Rectal smooth muscle tissue (tissue), 1 donor: Measurements from ENCODE around the gene FMNL3.
"Not testable (repeated sequence)": the region's sequence is repeated elsewhere in the genome, so short reads cannot be mapped to it uniquely, and the experiment has no call there.

Experiments
- H3K27ac ChIP-seq: one replicate; pipeline ENCODE4 v1.7.0; 2013; ENCODE audit warnings: low read depth, low read length, inconsistent platforms
- H3K27me3 ChIP-seq: one replicate; pipeline ENCODE4 v1.7.0; 2013; ENCODE audit warnings: low read length; ENCODE audit not compliant: control insufficient read depth, insufficient read depth
- H3K36me3 ChIP-seq: one replicate; pipeline ENCODE4 v1.7.0; 2013; ENCODE audit warnings: low read length; ENCODE audit not compliant: control insufficient read depth, insufficient read depth
- H3K4me1 ChIP-seq: one replicate; pipeline ENCODE4 v1.7.0; 2013; ENCODE audit warnings: low read length; ENCODE audit not compliant: control insufficient read depth, insufficient read depth
- H3K4me3 ChIP-seq: one replicate; pipeline ENCODE4 v1.7.0; 2013; ENCODE audit warnings: low read length
- H3K9ac ChIP-seq: one replicate; pipeline ENCODE4 v1.7.0; 2013; ENCODE audit warnings: low read length

FMNL3 gene, protein sequence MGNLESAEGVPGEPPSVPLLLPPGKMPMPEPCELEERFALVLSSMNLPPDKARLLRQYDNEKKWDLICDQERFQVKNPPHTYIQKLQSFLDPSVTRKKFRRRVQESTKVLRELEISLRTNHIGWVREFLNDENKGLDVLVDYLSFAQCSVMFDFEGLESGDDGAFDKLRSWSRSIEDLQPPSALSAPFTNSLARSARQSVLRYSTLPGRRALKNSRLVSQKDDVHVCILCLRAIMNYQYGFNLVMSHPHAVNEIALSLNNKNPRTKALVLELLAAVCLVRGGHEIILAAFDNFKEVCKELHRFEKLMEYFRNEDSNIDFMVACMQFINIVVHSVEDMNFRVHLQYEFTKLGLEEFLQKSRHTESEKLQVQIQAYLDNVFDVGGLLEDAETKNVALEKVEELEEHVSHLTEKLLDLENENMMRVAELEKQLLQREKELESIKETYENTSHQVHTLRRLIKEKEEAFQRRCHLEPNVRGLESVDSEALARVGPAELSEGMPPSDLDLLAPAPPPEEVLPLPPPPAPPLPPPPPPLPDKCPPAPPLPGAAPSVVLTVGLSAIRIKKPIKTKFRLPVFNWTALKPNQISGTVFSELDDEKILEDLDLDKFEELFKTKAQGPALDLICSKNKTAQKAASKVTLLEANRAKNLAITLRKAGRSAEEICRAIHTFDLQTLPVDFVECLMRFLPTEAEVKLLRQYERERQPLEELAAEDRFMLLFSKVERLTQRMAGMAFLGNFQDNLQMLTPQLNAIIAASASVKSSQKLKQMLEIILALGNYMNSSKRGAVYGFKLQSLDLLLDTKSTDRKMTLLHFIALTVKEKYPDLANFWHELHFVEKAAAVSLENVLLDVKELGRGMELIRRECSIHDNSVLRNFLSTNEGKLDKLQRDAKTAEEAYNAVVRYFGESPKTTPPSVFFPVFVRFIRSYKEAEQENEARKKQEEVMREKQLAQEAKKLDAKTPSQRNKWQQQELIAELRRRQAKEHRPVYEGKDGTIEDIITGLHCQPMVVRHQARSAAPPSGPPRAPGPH

DNA sequence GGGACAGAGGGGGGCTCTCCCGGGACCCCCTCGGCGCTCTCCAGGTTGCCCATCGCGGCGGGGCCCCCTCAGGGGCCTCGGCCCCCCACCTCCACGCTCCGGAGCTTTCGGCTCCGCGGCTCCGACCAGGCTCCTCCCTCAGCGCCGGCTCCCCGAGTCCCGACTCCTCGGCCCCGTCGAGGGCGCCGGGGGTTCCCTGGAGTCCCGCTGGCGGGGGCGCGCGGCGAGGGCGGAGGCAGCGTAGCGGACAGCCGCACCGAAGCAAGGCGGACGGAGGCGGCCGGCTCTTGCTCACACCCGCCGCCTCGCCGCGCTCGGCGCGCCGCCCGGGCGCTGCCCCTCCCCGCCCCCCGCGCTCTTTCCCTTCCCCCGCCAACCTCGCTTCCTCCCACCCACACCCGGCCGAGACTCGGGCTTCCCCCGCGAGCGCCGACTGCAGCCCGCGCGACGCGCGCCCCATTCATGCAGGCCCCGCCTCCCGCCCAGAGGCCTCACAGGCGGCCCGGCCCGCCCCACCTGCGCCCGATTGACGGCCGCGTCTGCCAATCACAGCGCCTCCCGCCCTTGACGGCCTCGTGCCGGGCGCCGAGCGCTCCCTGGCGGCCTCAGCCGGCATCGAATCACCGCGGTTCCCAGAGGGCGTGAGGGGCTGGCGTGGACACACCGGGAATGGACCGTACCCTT is at the start of gene FMNL3:
Gene FMNL3, minus strand, starts transcription at position 278 of the 684 bp plus-strand sequence. Its CDS starts 225 bp downstream, at position 53.
- no peaks in the 10 kb centered on the region for H3K27me3 ChIP-seq
- H3K36me3 ChIP-seq: no peaks in the 10 kb centered on the region
- peak within 1 kb of the TSS; percentile 82 for H3K4me3 ChIP-seq
- H3K9ac ChIP-seq: peak within 1 kb of the TSS; percentile 39
- H3K4me1 ChIP-seq: peaks cover 6% of the 10 kb centered on the region
- peak within 1 kb of the TSS; percentile 82 for H3K27ac ChIP-seq

DNA sequence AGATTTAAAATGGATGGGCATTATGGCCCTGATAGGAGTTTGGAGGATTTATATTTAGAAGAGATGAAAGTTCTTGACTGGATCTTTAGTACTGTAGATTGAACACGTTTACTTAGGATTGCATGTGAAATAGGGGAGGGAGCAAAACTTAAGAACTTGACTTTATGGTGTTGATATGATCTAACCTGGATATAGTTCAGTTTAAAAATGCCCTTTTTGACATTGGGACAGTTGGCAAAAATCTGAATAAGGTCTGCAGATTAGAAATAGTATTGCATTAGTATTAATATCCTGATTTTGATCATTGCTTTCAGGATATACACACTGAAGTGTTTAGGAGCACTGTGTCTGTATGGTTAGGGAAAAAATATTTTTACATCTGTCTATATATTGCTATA is 43.8 kb upstream of the FMNL3 start:
- peaks cover 9% of the 10 kb centered on the region for H3K4me1 ChIP-seq
- H3K36me3 ChIP-seq: peaks cover 19% of the 10 kb centered on the region
- no peak overlapping the region for H3K27ac ChIP-seq

DNA sequence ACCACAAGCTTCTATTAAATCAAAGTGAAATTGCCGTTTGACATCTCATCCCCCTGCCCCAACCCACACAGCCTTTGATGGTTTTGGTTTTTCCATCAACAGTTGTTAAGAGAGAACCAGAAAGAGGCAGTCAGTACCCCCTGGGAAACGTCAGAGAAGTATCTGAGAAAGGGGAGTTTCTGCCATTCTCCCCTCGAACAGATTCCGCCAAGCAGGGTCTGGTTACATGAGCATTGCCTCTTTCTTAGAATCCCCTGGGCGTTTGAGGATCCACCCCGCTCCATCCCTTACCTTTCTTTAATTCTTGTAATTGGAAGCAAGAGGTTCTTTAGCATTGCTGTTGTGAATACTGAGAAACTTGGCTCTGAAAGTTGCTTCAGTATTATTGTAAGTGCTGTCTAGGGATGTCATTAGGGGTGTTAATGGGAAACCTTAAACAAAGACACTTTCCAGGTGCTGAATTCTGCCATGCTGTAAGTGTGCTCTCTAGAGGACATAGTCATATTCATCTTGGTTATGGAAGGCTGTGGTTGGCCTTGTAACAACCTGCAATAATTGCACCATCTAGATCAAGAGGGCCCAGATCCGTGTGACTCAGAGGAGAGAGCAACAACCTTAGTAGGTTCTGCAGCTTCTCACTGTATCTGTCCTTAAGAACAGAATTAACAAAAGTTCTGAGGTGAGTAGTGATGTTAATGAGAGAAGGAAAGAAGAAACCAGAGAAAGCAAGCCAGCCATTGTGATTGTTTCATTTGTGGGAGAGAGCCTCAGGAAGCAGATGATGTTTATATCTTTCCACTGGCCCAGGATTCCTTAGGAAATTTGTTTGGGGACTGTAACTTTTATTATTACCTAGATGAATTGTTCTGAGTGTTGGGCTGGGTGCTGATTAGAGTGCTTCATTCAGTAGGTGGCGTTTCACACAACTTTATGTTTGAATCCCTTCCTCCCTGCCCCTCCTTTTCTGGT is 43.1 kb upstream of the FMNL3 start:
- no peak overlapping the region for H3K27ac ChIP-seq
- H3K9ac ChIP-seq: no peak overlapping the region
- H3K27me3 ChIP-seq: no peaks in the 10 kb centered on the region
- no peak overlapping the region for H3K4me3 ChIP-seq
- peaks cover 16% of the 10 kb centered on the region for H3K36me3 ChIP-seq
- H3K4me1 ChIP-seq: peaks cover 9% of the 10 kb centered on the region

More for the DNA sequence above, 43.8 kb upstream of the FMNL3 start:
- Histone ChIP-seq H3K4me3 (no peak overlapping the region), H3K27me3 (no peaks in the 10 kb centered on the region), H3K9ac (no peak overlapping the region)

DNA sequence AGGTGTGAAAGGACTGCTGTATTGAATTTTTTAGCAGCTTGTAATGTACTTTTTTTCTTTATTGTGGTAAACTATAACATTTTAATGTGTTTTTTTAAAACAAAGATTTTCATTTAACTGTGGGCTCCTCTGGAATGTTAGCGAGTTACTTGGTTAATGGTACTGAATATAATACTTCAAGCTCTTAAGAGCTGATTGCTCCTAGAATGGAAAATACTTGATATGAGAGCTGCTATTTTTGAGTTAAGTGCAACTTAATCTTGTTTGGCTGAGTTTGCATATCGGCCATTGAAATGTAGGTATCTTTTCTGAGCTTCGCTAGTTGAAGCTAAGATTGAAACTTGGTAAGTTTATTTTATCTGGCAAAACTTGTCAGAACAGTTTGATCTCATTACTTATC is 41.6 kb upstream of the FMNL3 start:
- Histone ChIP-seq H3K4me1 (peaks cover 9% of the 10 kb centered on the region), H3K36me3 (peaks cover 9% of the 10 kb centered on the region), H3K4me3 (no peak overlapping the region), H3K9ac (no peak overlapping the region), H3K27ac (no peak overlapping the region), H3K27me3 (no peaks in the 10 kb centered on the region)

DNA sequence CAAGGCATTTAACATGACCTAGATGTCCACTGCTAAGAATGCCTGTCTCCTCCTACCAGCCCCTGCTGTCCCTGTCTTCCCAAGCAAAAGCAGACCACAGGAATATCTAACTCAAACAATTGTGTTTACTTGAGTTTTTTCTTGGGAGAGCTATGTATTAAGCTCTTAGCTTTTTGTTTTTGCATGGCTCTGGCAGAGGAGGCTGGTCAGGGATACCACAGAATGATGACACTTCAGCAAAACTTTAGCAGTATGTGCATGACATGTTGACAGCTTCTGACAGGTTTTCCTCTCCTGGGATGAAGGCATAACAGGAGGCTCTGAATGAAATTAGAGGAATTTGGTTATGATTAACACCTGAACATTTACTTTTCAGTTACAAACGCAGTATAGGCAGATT is 41.1 kb upstream of the FMNL3 start:
- Histone ChIP-seq H3K27me3 (no peaks in the 10 kb centered on the region), H3K4me3 (no peak overlapping the region), H3K27ac (no peak overlapping the region), H3K4me1 (peaks cover 12% of the 10 kb centered on the region), H3K9ac (no peak overlapping the region), H3K36me3 (peaks cover 5% of the 10 kb centered on the region)

DNA sequence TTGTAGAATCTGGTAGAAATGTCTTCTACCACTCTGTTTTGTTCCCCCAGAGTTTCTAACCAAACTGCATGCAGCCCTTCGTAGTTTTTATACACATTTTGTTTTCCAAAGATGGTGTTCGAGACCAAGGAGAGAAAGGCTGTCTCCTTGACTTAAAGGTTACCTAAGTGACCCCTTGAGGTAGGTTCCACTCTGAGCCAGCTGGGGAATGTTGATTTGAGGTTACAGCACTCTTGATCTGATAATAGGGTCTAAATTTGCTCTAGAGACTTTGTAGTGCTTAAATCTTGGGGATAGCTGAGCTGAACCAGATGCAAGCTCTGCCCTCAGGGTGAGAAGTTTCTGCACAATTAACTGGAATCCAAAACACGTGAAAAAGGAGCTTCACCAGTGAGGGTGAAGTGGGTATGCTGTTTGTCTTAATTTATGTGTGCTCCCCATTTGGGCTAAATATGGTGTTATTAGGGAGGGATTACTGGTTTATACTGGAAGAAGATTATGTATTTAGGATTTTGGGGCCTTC is 37.2 kb upstream of the FMNL3 start:
- Histone ChIP-seq H3K27ac (no peak overlapping the region), H3K36me3 (no peaks in the 10 kb centered on the region), H3K4me3 (no peak overlapping the region), H3K27me3 (no peaks in the 10 kb centered on the region), H3K4me1 (peaks cover 6% of the 10 kb centered on the region), H3K9ac (no peak overlapping the region)

DNA sequence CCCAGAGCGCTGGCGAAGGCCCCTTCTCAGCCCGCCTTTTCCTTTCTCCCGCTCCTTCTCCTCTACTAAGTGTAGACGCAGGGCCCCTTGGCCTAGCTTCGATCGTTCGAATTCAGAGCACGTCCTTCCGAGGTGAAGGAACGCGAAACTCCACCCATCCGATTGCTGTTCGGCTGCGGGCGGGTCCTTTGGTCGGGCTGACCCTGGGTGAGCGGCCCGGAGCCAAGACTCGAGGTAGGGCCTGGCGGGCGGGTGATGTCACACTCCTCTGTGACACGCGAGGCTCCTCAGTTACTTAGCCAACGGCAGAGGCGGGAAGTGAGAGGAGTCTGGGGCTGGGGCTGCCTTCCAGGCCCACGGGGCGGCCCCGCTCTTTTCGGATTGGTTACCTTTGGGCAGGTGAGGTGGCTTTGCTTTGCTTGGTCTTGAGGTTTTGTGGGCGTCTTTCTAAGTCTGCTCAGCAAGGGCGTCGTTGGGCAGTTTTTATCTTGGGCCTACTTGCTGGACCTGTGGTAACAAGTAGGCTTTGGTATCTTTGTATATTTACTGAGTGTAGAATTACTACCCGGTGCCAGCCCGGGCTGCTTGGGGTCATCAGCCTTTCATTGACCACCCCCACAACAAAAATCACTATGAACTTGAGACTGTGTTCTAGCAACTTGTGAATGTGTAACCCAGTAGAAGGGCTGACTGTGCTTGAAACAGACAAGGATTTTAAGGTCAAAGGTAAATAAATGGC is 34.8 kb upstream of the FMNL3 start:
- no peaks in the 10 kb centered on the region for H3K36me3 ChIP-seq
- peak overlapping the region; percentile 97 for H3K27ac ChIP-seq

DNA sequence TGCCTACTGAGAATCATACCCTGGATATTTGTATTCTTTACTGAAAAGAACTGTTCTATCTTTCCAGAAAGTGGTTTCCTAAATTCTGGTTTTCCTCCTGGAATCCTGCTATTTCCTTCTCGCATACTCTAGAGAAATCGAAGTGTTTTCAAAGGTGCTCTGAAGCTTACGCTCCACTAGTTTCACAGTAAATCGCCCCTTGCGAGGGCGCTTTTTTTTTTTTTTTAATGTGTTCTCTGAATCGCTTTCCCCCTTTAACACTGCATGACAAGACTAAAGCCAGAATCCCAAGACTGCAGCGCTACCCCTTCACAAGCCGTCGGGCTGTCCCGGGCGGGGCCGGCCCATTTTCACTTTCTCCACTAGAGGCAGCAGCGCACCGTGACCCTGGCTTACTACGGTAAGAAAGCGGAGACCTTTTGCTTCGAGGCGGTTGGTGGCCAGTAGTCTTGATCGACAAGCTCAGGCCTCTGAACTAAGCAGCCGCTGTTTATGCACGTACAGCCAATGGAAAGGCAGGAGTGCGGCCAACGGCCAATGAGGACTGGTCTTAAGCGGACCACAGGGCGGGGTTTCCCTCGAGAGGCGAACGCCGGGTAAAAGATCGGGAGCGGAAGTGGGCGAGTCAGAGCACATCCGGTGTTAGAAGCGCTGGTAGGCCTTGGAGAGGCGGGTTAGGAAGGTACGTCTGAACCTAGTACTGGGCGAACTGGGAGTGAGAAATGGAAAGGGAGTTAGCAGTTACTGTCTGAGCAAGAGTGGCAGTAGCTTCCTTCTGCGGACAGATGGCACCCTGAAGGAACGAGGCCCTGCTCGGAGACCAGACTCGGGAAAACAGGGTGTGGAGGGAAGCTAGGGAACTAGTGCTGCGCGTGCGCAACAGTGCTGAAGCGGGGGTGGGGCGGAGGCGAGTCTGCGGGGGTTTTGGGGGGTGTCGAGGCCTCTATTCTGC is 34.0 kb upstream of the FMNL3 start, which contains the start of gene TMBIM6:
Gene TMBIM6, plus strand, starts transcription at position 628 of the 952 bp plus-strand sequence. CDS start 10,937 bp downstream, outside the sequence.
- H3K4me1 ChIP-seq: peaks cover 6% of the 10 kb centered on the region
- H3K9ac ChIP-seq: peak within 1 kb of the TSS; percentile 98
- peak within 1 kb of the TSS; percentile 97 for H3K27ac ChIP-seq
- peak within 1 kb of the TSS; percentile 92 for H3K4me3 ChIP-seq
- H3K27me3 ChIP-seq: no peaks in the 10 kb centered on the region
- H3K36me3 ChIP-seq: no peaks in the 10 kb centered on the region

More for the DNA sequence above, 34.8 kb upstream of the FMNL3 start:
- Histone ChIP-seq H3K4me3 (peak overlapping the region; percentile 92), H3K27me3 (no peaks in the 10 kb centered on the region), H3K4me1 (peaks cover 6% of the 10 kb centered on the region), H3K9ac (peak overlapping the region; percentile 98)

DNA sequence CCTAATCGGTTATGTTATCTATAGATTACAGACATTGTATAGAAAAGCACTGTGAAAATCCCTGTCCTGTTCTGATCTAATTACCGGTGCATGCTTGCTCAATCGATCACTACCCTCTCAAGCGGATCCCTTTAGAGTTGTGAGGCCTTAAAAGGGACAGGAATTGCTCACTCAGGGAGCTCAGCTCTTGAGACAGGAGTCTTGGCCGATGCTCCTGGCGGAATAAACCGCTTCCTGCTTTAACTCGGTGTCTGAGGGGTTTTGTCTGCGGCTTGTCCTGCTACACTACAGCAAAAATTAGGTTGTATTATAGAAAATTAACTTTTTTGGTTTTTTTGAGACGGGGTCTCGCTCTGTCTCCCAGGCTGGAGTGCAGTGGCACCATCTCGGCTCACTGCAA is 33.1 kb upstream of the FMNL3 start:
- not testable (repeated sequence) for H3K36me3 ChIP-seq, H3K27ac ChIP-seq, H3K4me1 ChIP-seq, H3K4me3 ChIP-seq, H3K9ac ChIP-seq, H3K27me3 ChIP-seq

DNA sequence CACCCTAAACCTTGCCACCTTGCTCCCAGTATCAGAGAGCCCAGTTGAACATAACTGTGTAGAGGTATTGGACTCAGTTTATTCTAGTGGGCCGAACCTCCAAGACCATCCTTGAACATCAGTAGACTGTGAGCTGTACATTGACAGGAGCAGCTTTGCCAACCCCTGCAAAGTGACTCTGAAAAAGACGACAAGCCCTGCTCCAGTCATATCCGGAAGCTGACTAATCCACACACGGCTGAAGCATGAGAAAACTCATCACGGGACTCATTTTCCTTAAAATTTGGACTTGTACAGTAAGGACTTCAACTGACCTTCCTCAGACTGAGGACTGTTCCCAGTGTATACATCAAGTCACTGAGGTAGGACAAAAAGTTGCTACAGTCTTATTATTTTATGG is 31.5 kb upstream of the FMNL3 start:
- H3K4me3 ChIP-seq, H3K9ac ChIP-seq, H3K4me1 ChIP-seq, H3K27ac ChIP-seq, H3K36me3 ChIP-seq, H3K27me3 ChIP-seq: not testable (repeated sequence)
